IPS-11a (cell line): ENCODE data around the gene NTN5.
A peak's percentile ranks its signal among the peaks of the same experiment; 100 is the strongest.
"Not testable (repeated sequence)": the region's sequence is repeated elsewhere in the genome, so short reads cannot be mapped to it uniquely, and the experiment has no call there.

Source experiments
- H3K4me3 ChIP-seq: one replicate; pipeline ENCODE4 v1.5.1; 2013; ENCODE audit warnings: low read depth, low read length, control low read depth

NTN5 gene

GRCh38 chr19:48698046-48698445 is 25.2 kb upstream of the NTN5 start:
- H3K4me3 ChIP-seq = no peak overlapping the region

GRCh38 chr19:48696353-48697010 is 23.7 kb upstream of the NTN5 start:
- H3K4me3 ChIP-seq = peak overlapping the region; percentile 73

- peak within 1 kb of the TSS; percentile 73 for H3K4me3 ChIP-seq
Measured at GRCh38 chr19:48695743-48696352, 23.0 kb upstream of the NTN5 start, which contains the start of gene FUT2. FUT2 (plus strand) TSS chr19:48695971; CDS start chr19:48702957, 6,986 bp downstream.

- H3K4me3 ChIP-seq = not testable (repeated sequence)
Measured at GRCh38 chr19:48693629-48694028, 20.8 kb upstream of the NTN5 start.

GRCh38 chr19:48689449-48689848 is 16.6 kb upstream of the NTN5 start:
- H3K4me3 ChIP-seq = no peak overlapping the region

- no peak overlapping the region for H3K4me3 ChIP-seq
Measured at GRCh38 chr19:48687776-48688175, 15.0 kb upstream of the NTN5 start.

- H3K4me3 ChIP-seq = not testable (repeated sequence)
Measured at GRCh38 chr19:48686637-48687036, 13.8 kb upstream of the NTN5 start.

GRCh38 chr19:48686088-48686487 is 13.3 kb upstream of the NTN5 start:
- H3K4me3 ChIP-seq = no peak overlapping the region

- H3K4me3 ChIP-seq = no peak overlapping the region
Measured at GRCh38 chr19:48685583-48685982, 12.8 kb upstream of the NTN5 start.

GRCh38 chr19:48683349-48683748 is 10.5 kb upstream of the NTN5 start:
- H3K4me3 ChIP-seq = no peak overlapping the region

GRCh38 chr19:48681127-48681470 is 8.3 kb upstream of the NTN5 start:
- no peak overlapping the region for H3K4me3 ChIP-seq

- no peak overlapping the region for H3K4me3 ChIP-seq
Measured at GRCh38 chr19:48680436-48681126, 7.8 kb upstream of the NTN5 start.

GRCh38 chr19:48680006-48680405 is 7.2 kb upstream of the NTN5 start:
- not testable (repeated sequence) for H3K4me3 ChIP-seq

- no peak overlapping the region for H3K4me3 ChIP-seq
Measured at GRCh38 chr19:48678201-48678600, 5.4 kb upstream of the NTN5 start.

GRCh38 chr19:48676887-48677286 is 4.1 kb upstream of the NTN5 start:
- no peak overlapping the region for H3K4me3 ChIP-seq

- no peak overlapping the region for H3K4me3 ChIP-seq
Measured at GRCh38 chr19:48676487-48676886, 3.7 kb upstream of the NTN5 start.

GRCh38 chr19:48674921-48675824 is 2.4 kb upstream of the NTN5 start:
- H3K4me3 ChIP-seq = no peak overlapping the region

GRCh38 chr19:48674216-48674809 is 1.5 kb upstream of the NTN5 start:
- no peak overlapping the region for H3K4me3 ChIP-seq

GRCh38 chr19:48673436-48674100 is 751 bp upstream of the NTN5 start:
- no peak overlapping the region for H3K4me3 ChIP-seq

GRCh38 chr19:48671446-48671995 is 1.3 kb downstream of the NTN5 start:
- no peak overlapping the region for H3K4me3 ChIP-seq
